ENCODE data around the gene TTBK1.

TTBK1 gene

GRCh38 chr6:43313813-43314212 lies 70.5 kb downstream of the TTBK1 start:
- no peaks in the 10 kb centered on the region for H3K27me3 ChIP-seq (ENCODE audit: insufficient read depth, low read depth)
- no peak overlapping the region for H3K4me2 ChIP-seq
- peaks cover 5% of the 10 kb centered on the region for H3K4me1 ChIP-seq (ENCODE audit: low read depth, poor library complexity, severe bottlenecking)
- no peak overlapping the region for H3K27ac ChIP-seq
- no peaks in the 10 kb centered on the region for H3K79me2 ChIP-seq (ENCODE audit: insufficient read depth, low read depth)
- no peak overlapping the region for H3K4me3 ChIP-seq (IDR thresholded peaks at IDR 0.05; ENCODE audit: insufficient read depth, low read depth, low read length)
- no peak overlapping the region for H2AFZ ChIP-seq (ENCODE audit: low read depth)
- H3K9ac ChIP-seq = no peak overlapping the region
- H3K36me3 ChIP-seq (ENCODE audit: insufficient read depth) = no peaks in the 10 kb centered on the region
- no peak for TF ChIP-seq CTCF (conservative IDR thresholded peaks at IDR 0.05; ENCODE audit: low read depth, low read length)
- H4K20me1 ChIP-seq (ENCODE audit: insufficient read depth) = no peaks in the 10 kb centered on the region

- Histone ChIP-seq H2AFZ (ENCODE audit: low read depth) (no peak overlapping the region), H3K4me3 (IDR thresholded peaks at IDR 0.05; ENCODE audit: insufficient read depth, low read depth, low read length) (no peak overlapping the region), H3K27me3 (ENCODE audit: insufficient read depth, low read depth) (no peaks in the 10 kb centered on the region), H3K79me2 (ENCODE audit: insufficient read depth, low read depth) (no peaks in the 10 kb centered on the region), H4K20me1 (ENCODE audit: insufficient read depth) (no peaks in the 10 kb centered on the region), H3K4me2 (no peak overlapping the region), H3K27ac (no peak overlapping the region), H3K9ac (no peak overlapping the region), H3K36me3 (ENCODE audit: insufficient read depth) (no peaks in the 10 kb centered on the region), H3K4me1 (ENCODE audit: low read depth, poor library complexity, severe bottlenecking) (no peaks in the 10 kb centered on the region)
- no peak for TF ChIP-seq CTCF (conservative IDR thresholded peaks at IDR 0.05; ENCODE audit: low read depth, low read length)
These were observed 74.7 kb downstream of the TTBK1 start for GRCh38 chr6:43318011-43318410.

GRCh38 chr6:43325876-43326275 lies 82.6 kb downstream of the TTBK1 start:
- H4K20me1 ChIP-seq (ENCODE audit: insufficient read depth) = no peaks in the 10 kb centered on the region
- H3K4me1 ChIP-seq (ENCODE audit: low read depth, poor library complexity, severe bottlenecking) = no peaks in the 10 kb centered on the region
- no peak overlapping the region for H3K27ac ChIP-seq
- no peak for TF ChIP-seq CTCF (conservative IDR thresholded peaks at IDR 0.05; ENCODE audit: low read depth, low read length)
- no peaks in the 10 kb centered on the region for H3K27me3 ChIP-seq (ENCODE audit: insufficient read depth, low read depth)
- no peak overlapping the region for H2AFZ ChIP-seq (ENCODE audit: low read depth)
- H3K36me3 ChIP-seq (ENCODE audit: insufficient read depth) = no peaks in the 10 kb centered on the region
- H3K9ac ChIP-seq = no peak overlapping the region
- no peaks in the 10 kb centered on the region for H3K79me2 ChIP-seq (ENCODE audit: insufficient read depth, low read depth)
- no peak overlapping the region for H3K4me3 ChIP-seq (IDR thresholded peaks at IDR 0.05; ENCODE audit: insufficient read depth, low read depth, low read length)
- no peak overlapping the region for H3K4me2 ChIP-seq

GRCh38 chr6:43328528-43328927 lies 85.2 kb downstream of the TTBK1 start:
- H3K27me3 ChIP-seq (ENCODE audit: insufficient read depth, low read depth) = no peaks in the 10 kb centered on the region
- no peak for TF ChIP-seq CTCF (conservative IDR thresholded peaks at IDR 0.05; ENCODE audit: low read depth, low read length)
- no peak overlapping the region for H3K4me3 ChIP-seq (IDR thresholded peaks at IDR 0.05; ENCODE audit: insufficient read depth, low read depth, low read length)
- no peaks in the 10 kb centered on the region for H4K20me1 ChIP-seq (ENCODE audit: insufficient read depth)
- H2AFZ ChIP-seq (ENCODE audit: low read depth) = no peak overlapping the region
- no peak overlapping the region for H3K9ac ChIP-seq
- no peaks in the 10 kb centered on the region for H3K79me2 ChIP-seq (ENCODE audit: insufficient read depth, low read depth)
- H3K4me1 ChIP-seq (ENCODE audit: low read depth, poor library complexity, severe bottlenecking) = no peaks in the 10 kb centered on the region
- H3K4me2 ChIP-seq = no peak overlapping the region
- H3K36me3 ChIP-seq (ENCODE audit: insufficient read depth) = no peaks in the 10 kb centered on the region
- no peak overlapping the region for H3K27ac ChIP-seq

GRCh38 chr6:43331470-43331869 lies 88.2 kb downstream of the TTBK1 start:
- Histone ChIP-seq H3K79me2 (ENCODE audit: insufficient read depth, low read depth) (no peaks in the 10 kb centered on the region), H3K9ac (no peak overlapping the region), H3K4me1 (ENCODE audit: low read depth, poor library complexity, severe bottlenecking) (no peaks in the 10 kb centered on the region), H4K20me1 (ENCODE audit: insufficient read depth) (no peaks in the 10 kb centered on the region), H3K27ac (no peak overlapping the region), H3K36me3 (ENCODE audit: insufficient read depth) (no peaks in the 10 kb centered on the region), H3K4me3 (IDR thresholded peaks at IDR 0.05; ENCODE audit: insufficient read depth, low read depth, low read length) (no peak overlapping the region), H3K4me2 (no peak overlapping the region), H3K27me3 (ENCODE audit: insufficient read depth, low read depth) (no peaks in the 10 kb centered on the region), H2AFZ (ENCODE audit: low read depth) (no peak overlapping the region)
- TF ChIP-seq CTCF (conservative IDR thresholded peaks at IDR 0.05; ENCODE audit: low read depth, low read length) = no peak
